ENCODE results near the gene PDZD4. TPM values are rescaled to one million over a fixed set of nuclear protein-coding genes. Genes with fewer than 3 reads are reported as not detected.

Gene PDZD4
- total and polyA plus RNA-seq, 2 of the 4 experiments (the other 2 are of a cell fraction) = under 0.01 to 0.38 TPM

- TF ChIP-seq USF2 (IDR thresholded peaks at IDR 0.05; ENCODE audit: low read depth, low read length) (no peak), NFE2L2 (IDR thresholded peaks at IDR 0.05; ENCODE audit: low read depth, low read length) (no peak), MXI1 (IDR thresholded peaks at IDR 0.05; ENCODE audit: borderline replicate concordance, low read depth, low read length) (no peak)
These were observed 2.0 kb downstream of the PDZD4 start (continued) for GRCh38 chrX:153828308-153828707.

GRCh38 chrX:153827903-153828302 is 2.4 kb downstream of the PDZD4 start:
- Histone ChIP-seq H3K9ac (ENCODE audit: low read depth, low read length) (no peak overlapping the region), H2BK15ac (ENCODE audit: low read depth, low read length) (no peak overlapping the region), H2BK20ac (ENCODE audit: low read depth, low read length) (no peak overlapping the region), H3K14ac (replicated peaks; ENCODE audit: low read depth, low read length) (no peak overlapping the region), H4K8ac (ENCODE audit: low read depth in 2 of 2, low read length in 2 of 2) (no peak overlapping the region), H3K4me3 (ENCODE audit: insufficient read depth, low read depth, low read length) (no peak overlapping the region), H2BK120ac (ENCODE audit: low read depth, low read length) (no peak overlapping the region), H2BK5ac (ENCODE audit: low read depth, low read length, poor library complexity, severe bottlenecking) (no peak overlapping the region), H2AFZ (replicated peaks; ENCODE audit: low read length, poor library complexity) (no peak overlapping the region), H3K79me1 (ENCODE audit: low read depth in 1 of 2, low read length in 2 of 2) (no peaks in the 10 kb centered on the region), H3K27ac (ENCODE audit: insufficient read depth, low read length) (no peak overlapping the region), H3K56ac (ENCODE audit: extremely low read depth, insufficient read depth, low read length) (no peak overlapping the region), H4K91ac (ENCODE audit: insufficient read depth, low read depth, low read length) (no peak overlapping the region), H3K18ac (ENCODE audit: low read depth, low read length) (no peak overlapping the region), H3K4ac (ENCODE audit: low read depth, low read length) (no peak overlapping the region), H3K27me3 (ENCODE audit: control insufficient read depth, insufficient read depth, low read length) (peaks cover 57% of the 10 kb centered on the region), H3K9me3 (ENCODE audit: control insufficient read depth, insufficient read depth, low read length) (peaks cover 13% of the 10 kb centered on the region; the same call in 1 of the 2 replicates), H2AK9ac (replicated peaks; ENCODE audit: low read depth, low read length, poor library complexity) (no peak overlapping the region), H3K36me3 (ENCODE audit: control insufficient read depth, insufficient read depth, low read length) (no peaks in the 10 kb centered on the region), H2AK5ac (ENCODE audit: low read depth, low read length) (no peak overlapping the region), H3K4me1 (ENCODE audit: control insufficient read depth, insufficient read depth, low read length) (no peaks in the 10 kb centered on the region), H3K4me2 (ENCODE audit: low read depth, low read length) (no peak overlapping the region), H4K5ac (ENCODE audit: low read depth, low read length) (no peak overlapping the region), H3K9me1 (ENCODE audit: insufficient read depth, low read length) (no peaks in the 10 kb centered on the region), H4K20me1 (ENCODE audit: insufficient read depth, low read length) (no peaks in the 10 kb centered on the region; the same call in 1 of the 2 replicates), H3K23ac (ENCODE audit: low read depth, low read length) (no peak overlapping the region)
- dilution Hi-C loops (cut with HindIII; ENCODE audit: low sequenced_read_pairs, unreplicated experiment) (no loop called here), intact Hi-C loops (cut with micrococcal nuclease) (loop anchor here (2.0 kb wide), 1 partner anchor 73 kb away; no protein-coding TSS in a partner anchor), in situ Hi-C loops (cut with MboI; ENCODE audit: low sequenced_read_pairs) (no loop called here)
- POLR2A ChIA-PET (ENCODE audit: unreplicated experiment) = no interaction called here
- DNase-seq (no peak), ATAC-seq (ENCODE audit: low read depth) (no peak)
- CTCF ChIA-PET = no interaction called here
- no TSS peak for BruUV-seq (replicated peaks)
- WGBS, 2 experiments (ENCODE audit: extremely low coverage in 2 of 2, insufficient read length in 1 of 2) = 73% methylated on average over 5 of the region's 9 CpGs; no CpG with 5 or more reads in 1 of the 2 experiments
- TF ChIP-seq CTCF (conservative IDR thresholded peaks at IDR 0.05; ENCODE audit: low read depth, low read length) = no peak
- no peak for TF ChIP-seq SMC3 (IDR thresholded peaks at IDR 0.05; ENCODE audit: low read depth, low read length)
- no peak for TF ChIP-seq CEBPB (IDR thresholded peaks at IDR 0.05; ENCODE audit: low read depth, low read length)
- no peak for TF ChIP-seq MAZ (IDR thresholded peaks at IDR 0.05; ENCODE audit: borderline replicate concordance, low read depth, low read length)
- TF ChIP-seq BHLHE40 (IDR thresholded peaks at IDR 0.05; ENCODE audit: low read depth, low read length) = no peak
- no peak for TF ChIP-seq RCOR1 (IDR thresholded peaks at IDR 0.05; ENCODE audit: insufficient replicate concordance, low read length)
- no peak for TF ChIP-seq NFE2L2 (IDR thresholded peaks at IDR 0.05; ENCODE audit: low read depth, low read length)
- no peak for TF ChIP-seq POLR2A (IDR thresholded peaks at IDR 0.05; ENCODE audit: low read depth, low read length)
- no peak for TF ChIP-seq USF2 (IDR thresholded peaks at IDR 0.05; ENCODE audit: low read depth, low read length)
- TF ChIP-seq RAD21 (IDR thresholded peaks at IDR 0.05; ENCODE audit: low read length) = no peak
- TF ChIP-seq MXI1 (IDR thresholded peaks at IDR 0.05; ENCODE audit: borderline replicate concordance, low read depth, low read length) = no peak
- no peak for TF ChIP-seq MAFK (IDR thresholded peaks at IDR 0.05; ENCODE audit: low read depth, low read length)
- no peak for TF ChIP-seq FOS (IDR thresholded peaks at IDR 0.05; ENCODE audit: low read depth, low read length)

Measured in IMR-90 (cell line).